Fibroblast of lung (primary cell): Measurements from ENCODE around the gene CRYBG1. TPM values are rescaled to one million over a fixed set of nuclear protein-coding genes. Genes with fewer than 3 reads are reported as not detected.

Experiments
- DNase-seq, 2 donors: peaks; one replicate each; pipeline versions ENCODE4 v3.0.0 to v3.0.0-alpha.2; 2010; ENCODE audit warnings: low read depth in 2 of 2
- H2AFZ ChIP-seq: 2 replicates; pipeline ENCODE4 v1.5.1; 2012; ENCODE audit warnings: low read length, control low read depth, inconsistent platforms
- H3K27ac ChIP-seq: 2 replicates; pipeline ENCODE4 v1.5.1; 2011; ENCODE audit warnings: low read length, control low read depth; ENCODE audit not compliant: insufficient read depth
- H3K27me3 ChIP-seq: 2 replicates; pipeline ENCODE4 v1.5.1; 2011; ENCODE audit warnings: mild to moderate bottlenecking, low read length; ENCODE audit not compliant: control insufficient read depth, insufficient read depth
- H3K36me3 ChIP-seq: 2 replicates; pipeline ENCODE4 v1.5.1; 2011; ENCODE audit warnings: low read length; ENCODE audit not compliant: control insufficient read depth, insufficient read depth
- H3K4me1 ChIP-seq: 2 replicates; pipeline ENCODE4 v1.5.1; 2011; ENCODE audit warnings: low read length; ENCODE audit not compliant: control insufficient read depth, insufficient read depth; ENCODE audit errors: extremely low read depth
- H3K4me2 ChIP-seq: 2 replicates; pipeline ENCODE4 v1.5.1; 2011; ENCODE audit warnings: low read length, control low read depth; ENCODE audit not compliant: insufficient read depth; ENCODE audit errors: extremely low read depth
- H3K4me3 ChIP-seq, 4 experiments: fragments of 200-600 bp in 1 of 4; sonication (generic) in 1 of 4; replicated peaks in 1 of 4; 2 replicates each; pipeline ENCODE4 v1.5.1; 2011 to 2016; ENCODE audit warnings: low read length in 4 of 4, low read depth in 3 of 4, mild to moderate bottlenecking in 3 of 4, control low read depth in 2 of 4, inconsistent platforms in 1 of 4, mixed read lengths in 1 of 4; ENCODE audit not compliant: insufficient read depth in 1 of 4; ENCODE audit errors: control extremely low read depth in 1 of 4
- H3K79me2 ChIP-seq: 2 replicates; pipeline ENCODE4 v1.5.1; 2012; ENCODE audit warnings: mild to moderate bottlenecking, low read length, inconsistent platforms; ENCODE audit not compliant: control insufficient read depth, insufficient read depth
- H3K9ac ChIP-seq: 2 replicates; pipeline ENCODE4 v1.5.1; 2011; ENCODE audit warnings: mild to moderate bottlenecking, low read length, control low read depth; ENCODE audit not compliant: insufficient read depth
- H3K9me3 ChIP-seq: 2 replicates; pipeline ENCODE4 v1.5.1; 2012; ENCODE audit warnings: low read depth, low read length; ENCODE audit not compliant: control insufficient read depth, insufficient read depth
- H4K20me1 ChIP-seq: 2 replicates; pipeline ENCODE4 v1.5.1; 2011; ENCODE audit warnings: low read length; ENCODE audit not compliant: control insufficient read depth, insufficient read depth; ENCODE audit errors: extremely low read depth
- EZH2 ChIP-seq: IDR thresholded peaks from 2 replicates; pipeline ENCODE4 v1.5.1; 2012; ENCODE audit warnings: low read length, control low read depth, mild to moderate bottlenecking; ENCODE audit errors: missing control alignments
- polyA plus RNA-seq, 2 donors: library from polyadenylated mRNA; depleted of rRNA in 1 of 2; stranded (reverse) in 1 of 2; unstranded in 1 of 2; fragments of >200 nt; gene quantifications; 2 replicates each; pipeline ENCODE4 v1.2.1, GENCODE V29; 2011 to 2012; ENCODE audit warnings: missing spikeins in 1 of 2
- total RNA-seq: library from RNA; depleted of rRNA; stranded (reverse); fragments of >200 nt; gene quantifications from 2 replicates; pipeline ENCODE4 v1.2.1, GENCODE V29; 2014
- TF ChIP-seq, protein P1 (sequence below), 2 donors: IDR thresholded peaks in 1 of 2; conservative IDR thresholded peaks in 1 of 2; 1 replicate in 1 of 2; 2 replicates in 1 of 2; pipeline ENCODE4 v1.5.1; 2011 to 2012; ENCODE audit warnings: low read length in 2 of 2, control low read depth in 1 of 2, inconsistent platforms in 1 of 2, low read depth in 1 of 2, mild to moderate bottlenecking in 1 of 2

CRYBG1 gene
- total and polyA plus RNA-seq, 2 donors (not counting 1 experiment from before 2014, with no cell fraction given), result 4.3 to 10.1 TPM

DNA sequence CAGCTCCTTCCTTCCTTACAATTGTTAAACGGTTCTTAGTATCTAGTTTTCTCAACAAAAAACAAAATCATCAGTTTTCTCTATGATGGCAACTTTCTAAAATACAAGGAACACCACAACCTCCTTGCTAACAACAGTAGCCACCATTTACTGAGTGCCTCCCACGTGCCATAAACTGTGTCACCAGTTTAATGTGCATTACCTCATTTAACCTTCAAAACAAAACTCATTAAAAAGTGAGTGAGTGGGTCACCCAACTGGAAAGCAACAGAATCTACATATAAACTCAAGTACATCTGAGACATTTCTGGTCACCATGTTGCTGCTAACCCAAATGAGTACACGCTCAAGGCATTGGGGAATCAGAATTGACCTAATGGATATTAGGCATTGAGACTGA is 257.8 kb downstream of the CRYBG1 start:
- no peak overlapping the region for H3K27ac ChIP-seq
- H3K4me3 ChIP-seq, result no peak overlapping the region
- H4K20me1 ChIP-seq, result no peaks in the 10 kb centered on the region
- H3K9me3 ChIP-seq, result no peaks in the 10 kb centered on the region
- H2AFZ ChIP-seq, result no peak overlapping the region
- no peaks in the 10 kb centered on the region for H3K36me3 ChIP-seq
- no peak overlapping the region for H3K9ac ChIP-seq
- no peak for DNase-seq
- H3K4me2 ChIP-seq, result no peak overlapping the region
- no peak for TF ChIP-seq EZH2
- TF ChIP-seq, protein P1, sequence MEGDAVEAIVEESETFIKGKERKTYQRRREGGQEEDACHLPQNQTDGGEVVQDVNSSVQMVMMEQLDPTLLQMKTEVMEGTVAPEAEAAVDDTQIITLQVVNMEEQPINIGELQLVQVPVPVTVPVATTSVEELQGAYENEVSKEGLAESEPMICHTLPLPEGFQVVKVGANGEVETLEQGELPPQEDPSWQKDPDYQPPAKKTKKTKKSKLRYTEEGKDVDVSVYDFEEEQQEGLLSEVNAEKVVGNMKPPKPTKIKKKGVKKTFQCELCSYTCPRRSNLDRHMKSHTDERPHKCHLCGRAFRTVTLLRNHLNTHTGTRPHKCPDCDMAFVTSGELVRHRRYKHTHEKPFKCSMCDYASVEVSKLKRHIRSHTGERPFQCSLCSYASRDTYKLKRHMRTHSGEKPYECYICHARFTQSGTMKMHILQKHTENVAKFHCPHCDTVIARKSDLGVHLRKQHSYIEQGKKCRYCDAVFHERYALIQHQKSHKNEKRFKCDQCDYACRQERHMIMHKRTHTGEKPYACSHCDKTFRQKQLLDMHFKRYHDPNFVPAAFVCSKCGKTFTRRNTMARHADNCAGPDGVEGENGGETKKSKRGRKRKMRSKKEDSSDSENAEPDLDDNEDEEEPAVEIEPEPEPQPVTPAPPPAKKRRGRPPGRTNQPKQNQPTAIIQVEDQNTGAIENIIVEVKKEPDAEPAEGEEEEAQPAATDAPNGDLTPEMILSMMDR (conservative IDR thresholded peaks at IDR 0.05 in 1 of 2, IDR thresholded peaks at IDR 0.05 in 1 of 2; ENCODE audit: low read depth in 1 of 2, low read length in 2 of 2), result no peak
- no peaks in the 10 kb centered on the region for H3K4me1 ChIP-seq
- H3K79me2 ChIP-seq, result no peaks in the 10 kb centered on the region
- no peaks in the 10 kb centered on the region for H3K27me3 ChIP-seq

- Histone ChIP-seq H3K9me3 (no peaks in the 10 kb centered on the region), H3K27ac (no peak overlapping the region), H3K4me2 (no peak overlapping the region), H2AFZ (no peak overlapping the region), H3K79me2 (no peaks in the 10 kb centered on the region), H3K4me3 (no peak overlapping the region), H4K20me1 (no peaks in the 10 kb centered on the region), H3K36me3 (no peaks in the 10 kb centered on the region), H3K9ac (no peak overlapping the region), H3K27me3 (no peaks in the 10 kb centered on the region), H3K4me1 (no peaks in the 10 kb centered on the region)
- no peak for TF ChIP-seq EZH2
- TF ChIP-seq, protein P1 (conservative IDR thresholded peaks at IDR 0.05 in 1 of 2, IDR thresholded peaks at IDR 0.05 in 1 of 2; ENCODE audit: low read depth in 1 of 2, low read length in 2 of 2), result no peak
- DNase-seq, result no peak
Observed at GRCh38 chr6:106619223-106619622, 258.7 kb downstream of the CRYBG1 start.

DNA sequence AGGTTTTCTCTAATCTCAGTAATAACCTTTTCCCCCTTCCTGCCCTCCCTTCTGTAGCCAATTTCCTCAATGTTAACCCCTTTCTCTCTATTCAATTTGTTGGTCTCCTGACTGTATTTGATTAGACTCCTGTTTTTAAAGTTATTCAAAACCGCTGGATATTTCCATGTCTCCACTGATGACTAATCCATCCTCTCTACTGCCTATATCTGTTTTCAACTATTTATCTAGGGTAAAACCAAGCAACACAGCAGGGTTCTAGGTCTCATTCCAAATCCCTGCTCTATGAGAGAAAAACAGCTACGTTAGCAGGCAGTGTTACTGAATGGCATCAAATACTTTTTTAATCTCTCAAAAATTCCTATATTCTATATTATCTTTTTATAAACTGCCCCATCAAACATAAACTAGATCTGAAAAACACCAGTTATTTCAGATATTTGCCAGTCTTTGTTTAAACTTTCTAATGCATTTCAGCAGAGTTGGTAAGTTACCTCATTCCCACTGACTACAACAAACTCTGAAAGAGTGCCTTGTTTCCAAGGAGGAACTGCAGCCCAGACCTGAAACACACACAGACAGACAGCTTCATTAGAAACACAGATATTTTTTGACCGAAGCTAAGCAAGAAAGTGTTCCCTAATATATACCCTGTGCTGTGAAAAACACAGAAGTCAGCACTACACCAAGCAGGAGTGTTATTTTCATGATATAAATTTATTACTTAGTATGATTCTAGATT is 260.6 kb downstream of the CRYBG1 start:
- Histone ChIP-seq H3K9ac (no peak overlapping the region), H2AFZ (no peak overlapping the region), H3K36me3 (no peaks in the 10 kb centered on the region), H3K4me2 (no peak overlapping the region), H3K4me1 (no peaks in the 10 kb centered on the region), H3K9me3 (no peaks in the 10 kb centered on the region), H3K27ac (no peak overlapping the region), H3K4me3 (no peak overlapping the region), H3K79me2 (no peaks in the 10 kb centered on the region), H3K27me3 (no peaks in the 10 kb centered on the region), H4K20me1 (no peaks in the 10 kb centered on the region)
- TF ChIP-seq EZH2, result no peak
- TF ChIP-seq, protein P1 (conservative IDR thresholded peaks at IDR 0.05 in 1 of 2, IDR thresholded peaks at IDR 0.05 in 1 of 2; ENCODE audit: low read depth in 1 of 2, low read length in 2 of 2), result no peak
- DNase-seq, result peak in 1 of 2 donors; percentile 58

Other genes starting within 250 kb of the CRYBG1 start
- 63.4 and 64.7 TPM in 2 replicates for gene ATG5, start 35.0 kb upstream of the CRYBG1 start, total RNA-seq
- 33.3 and 38.6 TPM in 2 replicates for gene ATG5, start 35.0 kb upstream of the CRYBG1 start, polyA plus RNA-seq